Suprapubic skin (tissue), 4 donors: Measurements from ENCODE around the gene DMWD.

Experiments used
- EP300 ChIP-seq: sonication (generic); formaldehyde crosslinking; IDR thresholded peaks from one replicate; pipeline ENCODE4 v1.6.1; 2017; ENCODE audit warnings: antibody characterized with exemption
- POLR2A ChIP-seq, 2 donors: fragments of 450-650 bp; IDR thresholded peaks; one replicate each; pipeline ENCODE4 v1.6.1; 2017; ENCODE audit warnings: antibody characterized with exemption in 2 of 2, mild to moderate bottlenecking in 2 of 2, moderate library complexity in 2 of 2
- POLR2AphosphoS5 ChIP-seq, 3 donors: sonication (generic); formaldehyde crosslinking; IDR thresholded peaks; one replicate each; pipeline ENCODE4 v1.6.1; 2017; ENCODE audit warnings: antibody characterized with exemption in 3 of 3
- TF ChIP-seq, protein P1 (sequence below), 2 donors: fragments of 200-600 bp in 1 of 2; fragments of 450-650 bp in 1 of 2; sonication (generic) in 1 of 2; IDR thresholded peaks; one replicate each; pipeline ENCODE4 v1.5.1; 2016 to 2019; ENCODE audit warnings: antibody characterized with exemption in 2 of 2, mild to moderate bottlenecking in 1 of 2, moderate library complexity in 1 of 2

DNA sequence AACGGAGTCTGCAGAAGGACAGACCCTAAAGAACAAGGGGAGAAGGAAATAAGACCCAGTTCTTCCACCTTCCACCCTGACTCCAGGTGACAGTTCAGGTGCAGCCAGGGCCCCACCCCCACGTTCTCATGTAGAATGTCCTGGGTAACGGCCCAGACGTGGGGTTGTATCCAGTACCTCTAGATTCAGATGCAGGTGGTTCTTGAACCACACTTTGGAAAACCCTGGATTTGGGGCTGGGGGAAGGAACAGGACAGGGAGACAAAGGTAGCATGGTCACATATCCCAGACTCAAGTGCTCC lies 12.5 kb downstream of the DMWD start:
- TF ChIP-seq POLR2A (IDR thresholded peaks at IDR 0.05) = no peak
- TF ChIP-seq, protein P1, sequence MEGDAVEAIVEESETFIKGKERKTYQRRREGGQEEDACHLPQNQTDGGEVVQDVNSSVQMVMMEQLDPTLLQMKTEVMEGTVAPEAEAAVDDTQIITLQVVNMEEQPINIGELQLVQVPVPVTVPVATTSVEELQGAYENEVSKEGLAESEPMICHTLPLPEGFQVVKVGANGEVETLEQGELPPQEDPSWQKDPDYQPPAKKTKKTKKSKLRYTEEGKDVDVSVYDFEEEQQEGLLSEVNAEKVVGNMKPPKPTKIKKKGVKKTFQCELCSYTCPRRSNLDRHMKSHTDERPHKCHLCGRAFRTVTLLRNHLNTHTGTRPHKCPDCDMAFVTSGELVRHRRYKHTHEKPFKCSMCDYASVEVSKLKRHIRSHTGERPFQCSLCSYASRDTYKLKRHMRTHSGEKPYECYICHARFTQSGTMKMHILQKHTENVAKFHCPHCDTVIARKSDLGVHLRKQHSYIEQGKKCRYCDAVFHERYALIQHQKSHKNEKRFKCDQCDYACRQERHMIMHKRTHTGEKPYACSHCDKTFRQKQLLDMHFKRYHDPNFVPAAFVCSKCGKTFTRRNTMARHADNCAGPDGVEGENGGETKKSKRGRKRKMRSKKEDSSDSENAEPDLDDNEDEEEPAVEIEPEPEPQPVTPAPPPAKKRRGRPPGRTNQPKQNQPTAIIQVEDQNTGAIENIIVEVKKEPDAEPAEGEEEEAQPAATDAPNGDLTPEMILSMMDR (IDR thresholded peaks at IDR 0.05) = no peak
- TF ChIP-seq POLR2AphosphoS5 (IDR thresholded peaks at IDR 0.05) = no peak
- TF ChIP-seq EP300 = no peak
